K562 (cell line): ENCODE results near the gene UQCRC1. TPM values are rescaled to one million over a fixed set of nuclear protein-coding genes. Genes with fewer than 3 reads are reported as not detected.

Experiments
- ASH1L ChIP-seq: fragments of 450-650 bp; IDR thresholded peaks from 2 replicates; pipeline ENCODE4 v1.6.1; 2018; ENCODE audit warnings: borderline replicate concordance, mild to moderate bottlenecking, low read depth; ENCODE audit not compliant: partially characterized antibody
- ATF4 ChIP-seq: fragments of 450-650 bp; formaldehyde crosslinking; IDR thresholded peaks from 2 replicates; pipeline ENCODE4 v1.4.0; 2022; ENCODE audit warnings: mild to moderate bottlenecking, moderate library complexity
- BRCA1 ChIP-seq, 2 experiments: fragments of 450-650 bp in 1 of 2; sonication (generic) in 1 of 2; formaldehyde crosslinking in 1 of 2; IDR thresholded peaks; 2 replicates each; pipeline versions ENCODE4 v1.5.0 to v1.6.1; 2017 to 2020; ENCODE audit warnings: mild to moderate bottlenecking in 1 of 2, missing genetic modification reagents in 1 of 2
- CAMTA2 ChIP-seq: fragments of 250-450 bp; sonication (Bioruptor Pico); conservative IDR thresholded peaks from 2 replicates; pipeline ENCODE4 v1.5.1; 2022
- CHAMP1 ChIP-seq: fragments of 450-650 bp; IDR thresholded peaks from 2 replicates; pipeline ENCODE4 v1.6.1; 2016; ENCODE audit warnings: mild to moderate bottlenecking
- ELK1 ChIP-seq: sonication (generic); formaldehyde crosslinking; IDR thresholded peaks from 2 replicates; pipeline ENCODE4 v1.8.1; 2022; ENCODE audit warnings: missing genetic modification reagents
- EZH2 ChIP-seq: IDR thresholded peaks from 2 replicates; pipeline ENCODE4 v1.6.1; 2012; ENCODE audit warnings: low read depth, mild to moderate bottlenecking, inconsistent platforms, low read length, borderline replicate concordance
- GABPB2 ChIP-seq: fragments of 250-450 bp; sonication (Bioruptor Pico); conservative IDR thresholded peaks from 2 replicates; pipeline ENCODE4 v1.5.1; 2021; ENCODE audit warnings: mild to moderate bottlenecking
- JUND ChIP-seq, 2 experiments: IDR thresholded peaks; 2 replicates in 1 of 2; 3 replicates in 1 of 2; pipeline ENCODE4 v1.6.1; 2011; ENCODE audit warnings: borderline replicate concordance in 2 of 2, low read depth in 2 of 2, low read length in 2 of 2, improper control_type of control experiment in 1 of 2, missing biosample characterization in 1 of 2, missing genetic modification characterization in 1 of 2, missing genetic modification reagents in 1 of 2
- MXI1 ChIP-seq: IDR thresholded peaks from 2 replicates; pipeline ENCODE4 v1.6.1; 2011; ENCODE audit warnings: low read depth, mild to moderate bottlenecking, improper control_type of control experiment, low read length
- RCOR1 ChIP-seq, 2 experiments: IDR thresholded peaks; 2 replicates each; pipeline ENCODE4 v1.6.1; 2012; ENCODE audit warnings: low read depth in 2 of 2, low read length in 2 of 2, borderline replicate concordance in 1 of 2, improper control_type of control experiment in 1 of 2
- SNIP1 ChIP-seq: fragments of 450-650 bp; IDR thresholded peaks from 2 replicates; pipeline ENCODE4 v1.7.1; 2017; ENCODE audit warnings: low read depth, mild to moderate bottlenecking
- YY1 ChIP-seq, 3 experiments: IDR thresholded peaks; 2 replicates each; pipeline ENCODE4 v1.6.1; 2011; ENCODE audit warnings: low read length in 2 of 3, mild to moderate bottlenecking in 2 of 3, moderate library complexity in 2 of 3, borderline replicate concordance in 1 of 3, control low read depth in 1 of 3, low read depth in 1 of 3; ENCODE audit not compliant: insufficient read depth in 3 of 3, insufficient replicate concordance in 2 of 3, control insufficient read depth in 1 of 3, insufficient read length in 1 of 3; ENCODE audit errors: extremely low read depth in 1 of 3
- ZNF175 ChIP-seq: fragments of 200-800 bp; sonication (Bioruptor generic); IDR thresholded peaks from 2 replicates; pipeline ENCODE4 v1.6.1; 2016; ENCODE audit warnings: low read depth, mild to moderate bottlenecking, missing genetic modification characterization, missing compliant biosample characterization
- polyA plus RNA-seq, 8 experiments: library from polyadenylated mRNA; depleted of rRNA in 4 of 8; stranded (reverse) in 5 of 8; unstranded in 3 of 8; fragments of >200 nt; fragmentation: Nextera tagmentation in 2 of 8; fragmentation: Illumina TruSeq in 1 of 8; extraction: Ambion mirVana in 2 of 8; extraction: Trizol in 1 of 8; gene quantifications; 2 replicates each; pipeline versions ENCODE4 v1.2.1 to v1.2.3, GENCODE V29; 2011 to 2014; ENCODE audit warnings: inconsistent platforms in 1 of 8, missing spikeins in 1 of 8
- total RNA-seq, 7 experiments: library from RNA; depleted of rRNA in 6 of 7; stranded (reverse); fragments of >200 nt in 6 of 7; fragmentation: Illumina TruSeq in 2 of 7; extraction: Trizol in 2 of 7; gene quantifications; 2 replicates each; pipeline versions ENCODE4 v1.2.1 to v1.2.3, GENCODE V29; 2011 to 2021; ENCODE audit warnings: low replicate concordance in 1 of 7
- TF ChIP-seq, protein P1 (sequence below): fragments of 250-450 bp; sonication (Bioruptor Pico); IDR thresholded peaks from 2 replicates; pipeline ENCODE4 v1.4.0; 2020; ENCODE audit warnings: mild to moderate bottlenecking, moderate library complexity
- TF ChIP-seq, protein P2 (sequence below): fragments of 450-650 bp; formaldehyde crosslinking; IDR thresholded peaks from 2 replicates; pipeline ENCODE4 v1.4.0; 2020; ENCODE audit warnings: mild to moderate bottlenecking

Gene UQCRC1
- total and polyA plus RNA-seq, 9 of the 15 experiments (the other 6 are each of a cell fraction or from before 2014, with no cell fraction given) = 125 to 424 (median 268) TPM

DNA sequence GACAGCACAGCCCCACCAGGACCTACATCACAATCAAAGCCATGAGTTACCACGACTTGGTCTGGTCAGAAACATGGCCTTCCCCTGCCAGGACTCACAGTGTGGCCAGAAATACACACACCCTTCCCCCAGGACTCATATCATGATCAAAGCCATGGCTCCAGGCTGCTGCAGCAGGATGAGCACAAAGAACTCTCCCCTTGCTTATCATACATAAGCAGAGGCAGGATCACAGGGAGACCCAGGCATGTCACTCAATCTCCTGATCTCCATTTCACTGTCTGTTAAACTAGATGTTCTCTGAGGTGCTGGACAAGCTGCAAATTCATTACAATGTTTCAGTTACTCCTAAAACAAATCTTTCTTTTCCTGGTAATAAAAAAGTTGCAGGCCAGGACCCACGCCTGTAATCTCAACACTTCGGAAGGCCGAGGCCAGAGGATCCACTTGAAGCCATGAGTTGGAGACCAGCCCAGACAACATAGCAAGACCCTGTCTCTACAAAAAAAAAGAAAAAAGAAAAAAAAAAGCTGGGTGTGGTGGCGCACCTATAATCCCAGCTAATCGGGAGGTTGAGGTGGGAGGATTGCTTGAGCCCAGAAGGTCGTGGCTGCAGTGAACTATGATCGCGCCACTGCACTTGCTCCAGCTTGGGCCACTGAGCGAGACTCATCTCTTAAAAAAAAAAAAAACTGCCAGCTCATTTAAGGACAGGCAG is 54.1 kb downstream of the UQCRC1 start (continued):
- TF ChIP-seq YY1 (IDR thresholded peaks at IDR 0.05; ENCODE audit: borderline replicate concordance in 1 of 3, control insufficient read depth in 1 of 3, extremely low read depth in 1 of 3, insufficient read depth in 3 of 3, insufficient read length in 1 of 3, insufficient replicate concordance in 2 of 3, low read depth in 1 of 3, low read length in 2 of 3) (peak in 1 of 3 experiments; percentile 69), GABPB2 (CRISPR knock-in tag) (no peak), JUND (IDR thresholded peaks at IDR 0.05; ENCODE audit: borderline replicate concordance, low read depth, low read length) (peak; percentile 50; the same call in 1 of the 2 replicates), JUND (tag; IDR thresholded peaks at IDR 0.05; ENCODE audit: borderline replicate concordance, low read depth, low read length) (peak; percentile 53; the same call in 1 of the 3 replicates), ZNF175 (no peak), SNIP1 (no peak), ELK1 (CRISPR knock-in tag) (no peak), MXI1 (no peak), EZH2 (no peak), ATF4 (CRISPR knock-in tag) (no peak), RCOR1 (IDR thresholded peaks at IDR 0.05; ENCODE audit: borderline replicate concordance in 1 of 2, low read depth in 2 of 2, low read length in 2 of 2) (peak in 1 of 2 experiments; percentile 87; a peak in 2 of 4 replicates), BRCA1 (IDR thresholded peaks at IDR 0.05) (no peak), BRCA1 (CRISPR knock-in tag; IDR thresholded peaks at IDR 0.05) (no peak), CAMTA2 (CRISPR knock-in tag) (no peak), CHAMP1 (no peak), ASH1L (no peak)
- TF ChIP-seq, protein P1, sequence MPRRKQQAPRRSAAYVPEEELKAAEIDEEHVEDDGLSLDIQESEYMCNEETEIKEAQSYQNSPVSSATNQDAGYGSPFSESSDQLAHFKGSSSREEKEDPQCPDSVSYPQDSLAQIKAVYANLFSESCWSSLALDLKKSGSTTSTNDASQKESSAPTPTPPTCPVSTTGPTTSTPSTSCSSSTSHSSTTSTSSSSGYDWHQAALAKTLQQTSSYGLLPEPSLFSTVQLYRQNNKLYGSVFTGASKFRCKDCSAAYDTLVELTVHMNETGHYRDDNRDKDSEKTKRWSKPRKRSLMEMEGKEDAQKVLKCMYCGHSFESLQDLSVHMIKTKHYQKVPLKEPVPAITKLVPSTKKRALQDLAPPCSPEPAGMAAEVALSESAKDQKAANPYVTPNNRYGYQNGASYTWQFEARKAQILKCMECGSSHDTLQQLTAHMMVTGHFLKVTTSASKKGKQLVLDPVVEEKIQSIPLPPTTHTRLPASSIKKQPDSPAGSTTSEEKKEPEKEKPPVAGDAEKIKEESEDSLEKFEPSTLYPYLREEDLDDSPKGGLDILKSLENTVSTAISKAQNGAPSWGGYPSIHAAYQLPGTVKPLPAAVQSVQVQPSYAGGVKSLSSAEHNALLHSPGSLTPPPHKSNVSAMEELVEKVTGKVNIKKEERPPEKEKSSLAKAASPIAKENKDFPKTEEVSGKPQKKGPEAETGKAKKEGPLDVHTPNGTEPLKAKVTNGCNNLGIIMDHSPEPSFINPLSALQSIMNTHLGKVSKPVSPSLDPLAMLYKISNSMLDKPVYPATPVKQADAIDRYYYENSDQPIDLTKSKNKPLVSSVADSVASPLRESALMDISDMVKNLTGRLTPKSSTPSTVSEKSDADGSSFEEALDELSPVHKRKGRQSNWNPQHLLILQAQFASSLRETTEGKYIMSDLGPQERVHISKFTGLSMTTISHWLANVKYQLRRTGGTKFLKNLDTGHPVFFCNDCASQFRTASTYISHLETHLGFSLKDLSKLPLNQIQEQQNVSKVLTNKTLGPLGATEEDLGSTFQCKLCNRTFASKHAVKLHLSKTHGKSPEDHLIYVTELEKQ (CRISPR knock-in tag) = no peak
- TF ChIP-seq, protein P2, sequence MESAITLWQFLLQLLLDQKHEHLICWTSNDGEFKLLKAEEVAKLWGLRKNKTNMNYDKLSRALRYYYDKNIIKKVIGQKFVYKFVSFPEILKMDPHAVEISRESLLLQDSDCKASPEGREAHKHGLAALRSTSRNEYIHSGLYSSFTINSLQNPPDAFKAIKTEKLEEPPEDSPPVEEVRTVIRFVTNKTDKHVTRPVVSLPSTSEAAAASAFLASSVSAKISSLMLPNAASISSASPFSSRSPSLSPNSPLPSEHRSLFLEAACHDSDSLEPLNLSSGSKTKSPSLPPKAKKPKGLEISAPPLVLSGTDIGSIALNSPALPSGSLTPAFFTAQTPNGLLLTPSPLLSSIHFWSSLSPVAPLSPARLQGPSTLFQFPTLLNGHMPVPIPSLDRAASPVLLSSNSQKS = no peak
